AG10803 (cell line): Measurements from ENCODE around the gene ZC3H12A.

ENCODE experiments used
- DNase-seq: peaks from one replicate; pipeline ENCODE4 v3.0.0; 2010; ENCODE audit warnings: low read depth
- H3K4me3 ChIP-seq: 2 replicates; pipeline ENCODE4 v1.5.1; 2011; ENCODE audit warnings: mild to moderate bottlenecking, low read length, control low read depth
- TF ChIP-seq, protein P1 (sequence below): conservative IDR thresholded peaks from 2 replicates; pipeline ENCODE4 v1.5.1; 2011; ENCODE audit warnings: mild to moderate bottlenecking, low read length, control low read depth, inconsistent platforms

Gene ZC3H12A

GRCh38 chr1:37473431-37474045 lies 842 bp upstream of the ZC3H12A start:
- peak; percentile 35 for DNase-seq
- TF ChIP-seq, protein P1, sequence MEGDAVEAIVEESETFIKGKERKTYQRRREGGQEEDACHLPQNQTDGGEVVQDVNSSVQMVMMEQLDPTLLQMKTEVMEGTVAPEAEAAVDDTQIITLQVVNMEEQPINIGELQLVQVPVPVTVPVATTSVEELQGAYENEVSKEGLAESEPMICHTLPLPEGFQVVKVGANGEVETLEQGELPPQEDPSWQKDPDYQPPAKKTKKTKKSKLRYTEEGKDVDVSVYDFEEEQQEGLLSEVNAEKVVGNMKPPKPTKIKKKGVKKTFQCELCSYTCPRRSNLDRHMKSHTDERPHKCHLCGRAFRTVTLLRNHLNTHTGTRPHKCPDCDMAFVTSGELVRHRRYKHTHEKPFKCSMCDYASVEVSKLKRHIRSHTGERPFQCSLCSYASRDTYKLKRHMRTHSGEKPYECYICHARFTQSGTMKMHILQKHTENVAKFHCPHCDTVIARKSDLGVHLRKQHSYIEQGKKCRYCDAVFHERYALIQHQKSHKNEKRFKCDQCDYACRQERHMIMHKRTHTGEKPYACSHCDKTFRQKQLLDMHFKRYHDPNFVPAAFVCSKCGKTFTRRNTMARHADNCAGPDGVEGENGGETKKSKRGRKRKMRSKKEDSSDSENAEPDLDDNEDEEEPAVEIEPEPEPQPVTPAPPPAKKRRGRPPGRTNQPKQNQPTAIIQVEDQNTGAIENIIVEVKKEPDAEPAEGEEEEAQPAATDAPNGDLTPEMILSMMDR, result peak; percentile 15; the same call in 1 of the 2 replicates
- peak overlapping the region; percentile 94 for H3K4me3 ChIP-seq

- H3K4me3 ChIP-seq, result peak overlapping the region; percentile 84
- TF ChIP-seq, protein P1, result no peak
- peak; percentile 38 for DNase-seq
These were observed 458 bp downstream of the ZC3H12A start for GRCh38 chr1:37474697-37475379.

- H3K4me3 ChIP-seq, result peak overlapping the region; percentile 84
- no peak for DNase-seq
- TF ChIP-seq, protein P1, result no peak
These were observed 1.2 kb downstream of the ZC3H12A start for GRCh38 chr1:37475380-37476086.

DNA sequence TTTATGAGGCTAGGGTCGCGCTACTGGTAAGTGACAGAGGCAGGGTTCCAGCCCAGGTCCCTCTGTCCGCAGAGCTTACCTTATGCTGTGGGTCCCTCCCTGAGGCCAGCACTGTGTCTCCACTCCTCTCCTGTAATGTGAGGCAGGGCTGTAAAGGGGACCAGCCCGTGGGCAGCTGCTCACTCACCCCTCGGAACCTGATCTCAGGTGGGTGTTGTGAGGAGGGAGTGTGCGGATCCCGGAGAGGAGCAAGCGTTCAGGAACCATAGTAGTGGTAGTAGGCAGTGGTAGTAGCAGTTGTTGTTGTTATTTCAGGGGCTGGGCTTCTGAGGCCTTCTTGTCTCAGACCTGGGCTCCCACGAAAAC lies 1.7 kb downstream of the ZC3H12A start:
- peak overlapping the region; percentile 84 for H3K4me3 ChIP-seq
- TF ChIP-seq, protein P1, result no peak
- DNase-seq, result no peak

DNA sequence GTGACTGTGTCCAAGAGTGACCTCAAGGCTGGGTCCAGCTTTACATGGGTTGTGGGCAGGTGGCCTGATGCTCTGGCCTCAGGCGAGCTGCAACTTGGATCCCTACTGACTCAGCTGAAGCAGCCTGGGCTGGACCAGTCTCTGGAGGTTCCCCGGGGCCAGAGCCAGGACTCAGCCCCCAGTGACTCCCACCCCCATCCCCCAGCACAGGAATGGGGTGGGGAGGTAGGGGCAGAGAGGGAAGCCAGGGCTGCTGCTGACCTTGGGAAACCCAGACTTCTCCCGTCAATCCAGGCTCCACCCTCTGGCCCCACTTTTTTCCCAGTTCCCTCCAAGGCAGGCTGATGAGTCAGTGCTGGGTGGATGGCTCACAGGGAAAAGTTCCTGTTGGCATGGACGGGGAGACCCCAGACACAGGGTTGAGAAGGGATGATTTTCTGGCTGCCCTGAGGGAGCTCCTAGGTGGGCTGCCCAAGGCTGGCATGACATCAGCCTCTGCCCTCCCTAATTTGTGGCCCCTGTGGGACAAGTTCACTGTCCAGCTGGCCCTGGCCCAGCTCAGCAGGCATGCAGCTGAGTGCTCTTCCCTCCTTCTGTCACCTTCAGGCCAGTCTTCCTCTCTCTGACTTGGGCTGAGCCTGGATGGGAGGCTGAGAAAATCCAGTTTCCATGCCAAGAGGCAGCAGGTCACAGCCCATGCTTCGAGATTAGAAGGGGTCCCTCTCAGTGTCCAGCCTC lies 2.2 kb downstream of the ZC3H12A start:
- peak overlapping the region; percentile 84 for H3K4me3 ChIP-seq
- DNase-seq, result peak; percentile 90
- TF ChIP-seq, protein P1, result no peak

DNA sequence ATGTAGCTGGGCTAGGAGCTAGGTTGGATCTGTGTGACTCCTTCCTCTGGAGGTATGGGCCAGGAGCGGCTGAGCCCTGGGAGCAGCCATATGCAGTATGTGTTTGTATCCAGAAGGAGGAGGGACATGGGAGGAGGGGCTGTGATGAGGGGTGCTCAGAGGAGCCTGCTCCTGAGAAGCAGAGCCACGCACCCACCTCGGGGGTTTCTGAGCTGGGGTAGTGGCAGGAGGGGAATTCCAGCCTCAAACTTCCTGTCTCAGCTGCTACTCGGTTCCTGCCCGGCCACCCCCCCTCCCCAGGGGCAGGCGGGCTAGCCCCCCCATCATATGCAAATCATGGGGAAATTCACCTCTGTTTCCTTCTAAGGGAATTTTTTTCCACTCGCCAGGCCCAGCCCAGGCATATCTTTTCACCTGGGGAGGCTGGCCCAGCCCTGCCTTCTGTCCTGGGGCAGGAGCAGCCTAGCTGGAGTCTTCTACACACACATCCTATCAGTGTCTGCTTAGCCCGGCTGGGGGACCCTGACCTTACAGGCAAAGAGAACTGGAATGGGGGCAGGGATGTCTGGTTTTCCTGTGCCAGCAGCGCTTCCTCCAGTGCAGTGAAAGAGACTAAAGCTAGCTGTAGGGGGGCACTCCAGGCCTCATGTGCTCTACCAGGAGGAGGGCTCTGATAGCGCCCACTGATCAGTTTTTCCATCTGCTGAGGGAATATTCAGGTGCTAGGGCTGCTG lies 3.0 kb downstream of the ZC3H12A start:
- DNase-seq, result peak; percentile 45
- H3K4me3 ChIP-seq, result peak overlapping the region; percentile 84
- TF ChIP-seq, protein P1, result 0 out of 2 replicates have a peak, but pooled peaks have one; percentile 2
